ENCODE measurements around the gene TBL1X. TPM values are rescaled to one million over a fixed set of nuclear protein-coding genes. Genes with fewer than 3 reads are reported as not detected.

TBL1X gene
- total and polyA plus RNA-seq, 2 experiments from 2014 or later: 8.7 to 26.9 TPM

- H3K79me2 ChIP-seq (replicated peaks; ENCODE audit: insufficient read depth): peaks cover 41% of the 10 kb centered on the region
These were observed 30.6 kb downstream of the TBL1X start for GRCh38 chrX:9495496-9495895.

More at GRCh38 chrX:9495496-9495895, 30.6 kb downstream of the TBL1X start:
- no peak overlapping the region for H3K4me3 ChIP-seq
- no peak for ATAC-seq
- no peaks in the 10 kb centered on the region for H3K27me3 ChIP-seq (ENCODE audit: insufficient read depth)
- H3F3A ChIP-seq (replicated peaks; ENCODE audit: low read depth): no peaks in the 10 kb centered on the region
- no peaks in the 10 kb centered on the region for H3K36me3 ChIP-seq (ENCODE audit: insufficient read depth)
- no peaks in the 10 kb centered on the region for H3K4me1 ChIP-seq (ENCODE audit: insufficient read depth)
- Mint-ChIP-seq H3K4me1 (peaks cover 11% of the 10 kb centered on the region), H3K4me3 (no peak overlapping the region), H3K27me3 (ENCODE audit: insufficient read depth, low read depth, poor library complexity) (no peaks in the 10 kb centered on the region), H3K27ac (no peak overlapping the region), H3K36me3 (ENCODE audit: low read depth) (peaks cover 10% of the 10 kb centered on the region; the same call in 2 of the 3 replicates), H3K9me3 (no peaks in the 10 kb centered on the region)
- H3K9me2 ChIP-seq (ENCODE audit: insufficient read depth): no peaks in the 10 kb centered on the region
- H4K20me1 ChIP-seq (replicated peaks; ENCODE audit: insufficient read depth): no peaks in the 10 kb centered on the region; the same call in 1 of the 2 replicates
- no peak overlapping the region for H3K27ac ChIP-seq (ENCODE audit: low read depth)
- DNase-seq (ENCODE audit: low spot score): no peak
- no peak overlapping the region for H3K4me2 ChIP-seq
- no peak for TF ChIP-seq POLR2AphosphoS5 (IDR thresholded peaks at IDR 0.05; ENCODE audit: low read depth)
- no peak for TF ChIP-seq REST (IDR thresholded peaks at IDR 0.05; ENCODE audit: unreplicated experiment)
- TF ChIP-seq JUNB (IDR thresholded peaks at IDR 0.05; ENCODE audit: unreplicated experiment): no peak
- no peak for TF ChIP-seq NANOG (IDR thresholded peaks at IDR 0.05; ENCODE audit: borderline replicate concordance)
- no peak for TF ChIP-seq EZH2 (IDR thresholded peaks at IDR 0.05; ENCODE audit: low read depth, unreplicated experiment)
- no peak for TF ChIP-seq CREB1 (CRISPR knock-in tag; IDR thresholded peaks at IDR 0.05; ENCODE audit: low read depth)
- no peak for TF ChIP-seq EZH2phosphoT487 (IDR thresholded peaks at IDR 0.05; ENCODE audit: unreplicated experiment)
- TF ChIP-seq ETS1 (IDR thresholded peaks at IDR 0.05): no peak
- no peak for TF ChIP-seq STAT1 (IDR thresholded peaks at IDR 0.05; ENCODE audit: unreplicated experiment)
- no peak for TF ChIP-seq ZNF114 (CRISPR knock-in tag; IDR thresholded peaks at IDR 0.05)
- TF ChIP-seq ZNF331 (CRISPR knock-in tag; IDR thresholded peaks at IDR 0.05; ENCODE audit: low read depth): no peak
- TF ChIP-seq, protein P1, sequence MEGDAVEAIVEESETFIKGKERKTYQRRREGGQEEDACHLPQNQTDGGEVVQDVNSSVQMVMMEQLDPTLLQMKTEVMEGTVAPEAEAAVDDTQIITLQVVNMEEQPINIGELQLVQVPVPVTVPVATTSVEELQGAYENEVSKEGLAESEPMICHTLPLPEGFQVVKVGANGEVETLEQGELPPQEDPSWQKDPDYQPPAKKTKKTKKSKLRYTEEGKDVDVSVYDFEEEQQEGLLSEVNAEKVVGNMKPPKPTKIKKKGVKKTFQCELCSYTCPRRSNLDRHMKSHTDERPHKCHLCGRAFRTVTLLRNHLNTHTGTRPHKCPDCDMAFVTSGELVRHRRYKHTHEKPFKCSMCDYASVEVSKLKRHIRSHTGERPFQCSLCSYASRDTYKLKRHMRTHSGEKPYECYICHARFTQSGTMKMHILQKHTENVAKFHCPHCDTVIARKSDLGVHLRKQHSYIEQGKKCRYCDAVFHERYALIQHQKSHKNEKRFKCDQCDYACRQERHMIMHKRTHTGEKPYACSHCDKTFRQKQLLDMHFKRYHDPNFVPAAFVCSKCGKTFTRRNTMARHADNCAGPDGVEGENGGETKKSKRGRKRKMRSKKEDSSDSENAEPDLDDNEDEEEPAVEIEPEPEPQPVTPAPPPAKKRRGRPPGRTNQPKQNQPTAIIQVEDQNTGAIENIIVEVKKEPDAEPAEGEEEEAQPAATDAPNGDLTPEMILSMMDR (conservative IDR thresholded peaks at IDR 0.05; ENCODE audit: low read depth in 2 of 2): no peak
- TF ChIP-seq, protein P2, sequence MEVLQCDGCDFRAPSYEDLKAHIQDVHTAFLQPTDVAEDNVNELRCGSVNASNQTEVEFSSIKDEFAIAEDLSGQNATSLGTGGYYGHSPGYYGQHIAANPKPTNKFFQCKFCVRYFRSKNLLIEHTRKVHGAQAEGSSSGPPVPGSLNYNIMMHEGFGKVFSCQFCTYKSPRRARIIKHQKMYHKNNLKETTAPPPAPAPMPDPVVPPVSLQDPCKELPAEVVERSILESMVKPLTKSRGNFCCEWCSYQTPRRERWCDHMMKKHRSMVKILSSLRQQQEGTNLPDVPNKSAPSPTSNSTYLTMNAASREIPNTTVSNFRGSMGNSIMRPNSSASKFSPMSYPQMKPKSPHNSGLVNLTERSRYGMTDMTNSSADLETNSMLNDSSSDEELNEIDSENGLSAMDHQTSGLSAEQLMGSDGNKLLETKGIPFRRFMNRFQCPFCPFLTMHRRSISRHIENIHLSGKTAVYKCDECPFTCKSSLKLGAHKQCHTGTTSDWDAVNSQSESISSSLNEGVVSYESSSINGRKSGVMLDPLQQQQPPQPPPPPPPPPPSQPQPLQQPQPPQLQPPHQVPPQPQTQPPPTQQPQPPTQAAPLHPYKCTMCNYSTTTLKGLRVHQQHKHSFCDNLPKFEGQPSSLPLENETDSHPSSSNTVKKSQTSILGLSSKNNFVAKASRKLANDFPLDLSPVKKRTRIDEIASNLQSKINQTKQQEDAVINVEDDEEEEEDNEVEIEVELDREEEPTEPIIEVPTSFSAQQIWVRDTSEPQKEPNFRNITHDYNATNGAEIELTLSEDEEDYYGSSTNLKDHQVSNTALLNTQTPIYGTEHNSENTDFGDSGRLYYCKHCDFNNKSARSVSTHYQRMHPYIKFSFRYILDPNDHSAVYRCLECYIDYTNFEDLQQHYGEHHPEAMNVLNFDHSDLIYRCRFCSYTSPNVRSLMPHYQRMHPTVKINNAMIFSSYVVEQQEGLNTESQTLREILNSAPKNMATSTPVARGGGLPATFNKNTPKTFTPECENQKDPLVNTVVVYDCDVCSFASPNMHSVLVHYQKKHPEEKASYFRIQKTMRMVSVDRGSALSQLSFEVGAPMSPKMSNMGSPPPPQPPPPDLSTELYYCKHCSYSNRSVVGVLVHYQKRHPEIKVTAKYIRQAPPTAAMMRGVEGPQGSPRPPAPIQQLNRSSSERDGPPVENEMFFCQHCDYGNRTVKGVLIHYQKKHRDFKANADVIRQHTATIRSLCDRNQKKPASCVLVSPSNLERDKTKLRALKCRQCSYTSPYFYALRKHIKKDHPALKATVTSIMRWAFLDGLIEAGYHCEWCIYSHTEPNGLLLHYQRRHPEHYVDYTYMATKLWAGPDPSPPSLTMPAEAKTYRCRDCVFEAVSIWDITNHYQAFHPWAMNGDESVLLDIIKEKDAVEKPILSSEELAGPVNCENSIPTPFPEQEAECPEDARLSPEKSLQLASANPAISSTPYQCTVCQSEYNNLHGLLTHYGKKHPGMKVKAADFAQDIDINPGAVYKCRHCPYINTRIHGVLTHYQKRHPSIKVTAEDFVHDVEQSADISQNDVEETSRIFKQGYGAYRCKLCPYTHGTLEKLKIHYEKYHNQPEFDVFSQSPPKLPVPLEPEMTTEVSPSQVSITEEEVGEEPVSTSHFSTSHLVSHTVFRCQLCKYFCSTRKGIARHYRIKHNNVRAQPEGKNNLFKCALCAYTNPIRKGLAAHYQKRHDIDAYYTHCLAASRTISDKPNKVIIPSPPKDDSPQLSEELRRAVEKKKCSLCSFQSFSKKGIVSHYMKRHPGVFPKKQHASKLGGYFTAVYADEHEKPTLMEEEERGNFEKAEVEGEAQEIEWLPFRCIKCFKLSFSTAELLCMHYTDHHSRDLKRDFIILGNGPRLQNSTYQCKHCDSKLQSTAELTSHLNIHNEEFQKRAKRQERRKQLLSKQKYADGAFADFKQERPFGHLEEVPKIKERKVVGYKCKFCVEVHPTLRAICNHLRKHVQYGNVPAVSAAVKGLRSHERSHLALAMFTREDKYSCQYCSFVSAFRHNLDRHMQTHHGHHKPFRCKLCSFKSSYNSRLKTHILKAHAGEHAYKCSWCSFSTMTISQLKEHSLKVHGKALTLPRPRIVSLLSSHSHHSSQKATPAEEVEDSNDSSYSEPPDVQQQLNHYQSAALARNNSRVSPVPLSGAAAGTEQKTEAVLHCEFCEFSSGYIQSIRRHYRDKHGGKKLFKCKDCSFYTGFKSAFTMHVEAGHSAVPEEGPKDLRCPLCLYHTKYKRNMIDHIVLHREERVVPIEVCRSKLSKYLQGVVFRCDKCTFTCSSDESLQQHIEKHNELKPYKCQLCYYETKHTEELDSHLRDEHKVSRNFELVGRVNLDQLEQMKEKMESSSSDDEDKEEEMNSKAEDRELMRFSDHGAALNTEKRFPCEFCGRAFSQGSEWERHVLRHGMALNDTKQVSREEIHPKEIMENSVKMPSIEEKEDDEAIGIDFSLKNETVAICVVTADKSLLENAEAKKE (CRISPR knock-in tag; IDR thresholded peaks at IDR 0.05): no peak
- H2AFZ ChIP-seq: no peak overlapping the region

Measured in GM23338 (cell line).